ENCODE results near the gene TTLL11.

GRCh38 chr9:122030357-122030756 is 62.8 kb downstream of the TTLL11 start:
- TF ChIP-seq RAD21 (conservative IDR thresholded peaks at IDR 0.05) (no peak), CTCF (IDR thresholded peaks at IDR 0.05; ENCODE audit: poor library complexity, severe bottlenecking) (no peak), TAF1 (IDR thresholded peaks at IDR 0.05; ENCODE audit: low read depth) (no peak), REST (IDR thresholded peaks at IDR 0.05; ENCODE audit: borderline replicate concordance) (no peak)
